DMS53 treated with DMSO at 0.1 percent for 48 hours (cell line): ENCODE results near the gene SLBP.

Experiments used
- DNase-seq: peaks from one replicate; lab custom pipeline; 2025; ENCODE audit not compliant: unreplicated experiment; lab: John Stamatoyannopoulos, UW

Gene SLBP

DNA sequence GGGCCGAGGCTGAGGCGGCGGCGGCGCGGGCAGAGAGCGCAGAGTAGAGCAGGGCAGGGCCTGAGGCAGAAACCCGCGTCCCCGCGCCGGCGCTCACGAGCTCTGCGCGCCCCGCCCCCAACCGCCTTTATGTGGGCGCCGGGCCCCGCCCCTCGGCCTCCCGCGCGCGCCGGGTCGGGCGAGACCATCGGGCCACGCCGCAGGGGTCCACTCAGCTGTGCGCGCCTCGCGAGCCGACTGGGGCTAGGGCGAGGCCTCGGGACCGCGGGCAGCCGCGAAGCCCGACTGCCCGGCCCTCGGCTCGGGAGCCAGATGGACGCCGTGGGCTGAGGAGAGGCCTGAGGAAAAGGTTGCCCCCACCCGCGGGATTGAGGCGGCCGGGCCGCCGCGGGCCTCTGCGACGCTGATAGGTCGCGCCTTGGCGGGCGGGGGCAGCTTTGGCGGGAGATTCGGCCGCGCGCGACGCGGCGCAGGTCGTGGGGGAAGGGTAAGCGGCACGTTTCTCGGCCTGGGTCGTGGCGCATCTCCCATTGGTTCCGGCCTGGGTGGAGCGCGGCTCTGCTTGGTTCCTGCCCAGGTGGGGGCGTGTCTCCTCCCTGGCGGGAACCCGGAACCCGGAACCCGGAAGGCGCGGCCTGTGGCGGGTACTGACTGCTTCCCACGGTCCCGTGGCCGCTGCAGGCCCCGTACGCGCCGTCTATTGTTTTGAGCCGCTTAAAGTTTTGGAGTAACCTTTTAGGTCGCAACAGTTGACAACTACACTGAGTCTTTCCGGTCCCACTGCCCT, at the start of gene SLBP:
Gene SLBP (minus strand): TSS at position 104 of the 787 bp plus-strand sequence. CDS start 131 bp downstream, outside the sequence.
- DNase-seq, result peak; percentile 99

GRCh38 chr4:1761130-1761689, 49.1 kb upstream of the SLBP start:
- DNase-seq, result no peak

DNA sequence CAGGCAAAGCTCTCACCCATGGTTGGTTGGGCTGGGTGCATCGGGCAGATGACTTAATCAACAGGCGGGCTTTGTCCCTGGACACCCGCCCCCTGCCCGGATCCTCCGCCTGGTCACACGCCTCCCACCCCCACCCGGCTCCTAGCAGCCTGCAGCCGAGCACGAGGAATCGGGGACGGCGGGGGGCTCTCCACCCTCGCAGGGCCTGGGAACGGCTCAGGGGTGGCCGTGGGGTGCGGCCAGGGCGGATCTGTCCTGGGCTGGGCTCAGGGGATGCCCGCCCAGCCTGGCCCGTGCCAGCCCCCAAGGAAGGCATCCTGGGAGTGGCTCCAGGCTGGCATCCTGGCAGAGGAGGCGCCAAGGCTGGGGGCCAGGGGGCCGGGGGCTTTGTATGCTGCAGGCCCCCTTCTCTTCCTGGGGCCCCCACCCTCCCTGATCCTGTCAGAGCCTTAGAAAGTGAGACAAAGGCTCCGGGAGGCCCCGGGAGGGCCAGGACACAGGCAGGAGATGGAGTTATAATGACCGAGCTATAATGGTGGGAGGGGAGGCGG, 48.5 kb upstream of the SLBP start:
- DNase-seq, result no peak

GRCh38 chr4:1759818-1760223, 47.7 kb upstream of the SLBP start:
- DNase-seq, result no peak

DNA sequence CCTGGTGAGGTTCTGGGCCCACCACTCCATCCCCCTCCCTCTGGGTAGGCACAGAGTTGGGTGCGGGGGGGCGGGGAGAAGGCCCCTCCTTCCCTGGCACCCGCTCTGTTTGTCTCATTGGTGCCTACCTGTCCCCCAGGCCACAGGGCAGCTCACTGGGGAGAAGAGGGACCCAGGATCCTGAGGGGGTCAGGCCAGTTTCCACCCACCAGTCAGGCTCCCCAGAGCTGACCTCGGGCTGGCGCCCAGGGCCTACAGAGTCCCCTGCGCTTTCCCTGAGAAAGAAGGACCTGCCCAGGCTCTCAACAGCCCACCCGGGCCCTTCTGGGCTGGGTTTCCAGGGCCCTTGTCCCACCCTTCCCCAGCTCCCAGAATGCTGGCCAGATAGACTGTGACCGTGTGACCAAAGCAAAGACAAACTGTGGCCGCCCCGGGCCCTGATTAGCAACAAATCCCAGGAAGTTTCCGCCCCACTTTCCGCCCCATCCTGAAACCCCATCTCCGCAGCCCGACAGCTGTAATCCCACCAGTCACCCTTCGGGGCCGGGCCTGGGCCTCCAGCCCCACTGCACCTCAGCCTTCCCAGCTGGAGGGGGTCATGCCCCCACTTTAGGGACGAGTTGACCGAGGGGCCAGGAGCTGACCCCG, 47.2 kb upstream of the SLBP start:
- no peak for DNase-seq

DNA sequence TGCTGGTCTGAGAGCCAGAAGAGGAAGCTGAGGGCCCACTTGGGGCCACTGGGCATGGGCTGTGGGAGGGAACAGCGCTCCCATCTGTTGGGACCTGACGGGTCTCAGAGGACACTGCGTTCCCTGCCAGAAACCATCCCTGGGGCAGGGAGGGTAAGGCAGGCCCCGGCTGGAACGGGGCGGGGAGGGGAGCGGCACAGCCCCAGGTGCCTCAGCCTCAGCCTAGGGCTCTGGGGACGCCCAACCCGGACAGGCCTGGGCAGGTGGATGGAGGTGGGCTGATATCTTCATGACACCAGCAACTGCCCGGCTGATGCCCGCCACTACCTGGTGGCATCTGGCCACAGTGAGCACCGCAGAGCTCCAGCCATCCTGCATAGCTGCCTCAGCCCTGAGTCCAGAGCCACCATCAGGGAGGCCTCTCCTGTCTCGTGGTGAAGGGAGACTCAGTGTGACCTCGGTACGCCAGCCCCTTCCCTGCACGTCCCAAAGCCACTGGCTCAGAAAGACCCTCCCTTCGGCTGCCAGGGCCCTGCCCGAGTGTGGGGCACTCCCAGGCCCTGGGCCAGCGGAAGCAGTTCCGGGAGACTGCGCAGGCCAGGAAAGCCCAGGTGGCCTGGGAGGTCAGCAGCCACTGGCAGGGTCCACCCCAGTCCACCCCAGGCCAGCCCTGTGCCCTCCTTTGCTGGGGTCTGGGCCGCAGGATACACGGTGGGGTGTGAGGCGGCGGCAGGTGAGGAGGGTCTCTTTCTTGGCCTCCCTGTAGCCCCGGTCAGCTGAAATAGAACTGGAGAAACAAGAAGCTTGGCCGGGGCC, 46.4 kb upstream of the SLBP start:
- DNase-seq, result no peak

DNA sequence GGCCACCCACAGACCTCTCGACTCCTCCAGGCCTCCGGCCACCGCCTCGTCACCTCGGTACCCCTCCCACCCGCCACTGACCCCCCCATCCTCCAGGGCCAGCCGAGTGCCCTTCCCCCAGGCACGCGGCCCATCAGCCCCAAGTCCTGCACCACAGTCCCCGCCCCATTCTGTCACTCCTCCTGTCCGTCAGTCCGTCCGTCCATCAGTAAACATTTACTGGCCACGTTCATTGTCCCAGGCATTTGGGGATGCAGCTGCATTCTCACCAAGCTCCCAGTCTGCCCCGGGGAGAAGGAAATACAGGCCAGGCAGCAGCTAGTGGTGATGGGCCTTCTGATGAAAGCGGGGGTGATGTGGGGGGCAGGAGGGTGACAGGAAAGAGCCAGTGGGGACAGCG, 45.7 kb upstream of the SLBP start:
- DNase-seq, result no peak

DNA sequence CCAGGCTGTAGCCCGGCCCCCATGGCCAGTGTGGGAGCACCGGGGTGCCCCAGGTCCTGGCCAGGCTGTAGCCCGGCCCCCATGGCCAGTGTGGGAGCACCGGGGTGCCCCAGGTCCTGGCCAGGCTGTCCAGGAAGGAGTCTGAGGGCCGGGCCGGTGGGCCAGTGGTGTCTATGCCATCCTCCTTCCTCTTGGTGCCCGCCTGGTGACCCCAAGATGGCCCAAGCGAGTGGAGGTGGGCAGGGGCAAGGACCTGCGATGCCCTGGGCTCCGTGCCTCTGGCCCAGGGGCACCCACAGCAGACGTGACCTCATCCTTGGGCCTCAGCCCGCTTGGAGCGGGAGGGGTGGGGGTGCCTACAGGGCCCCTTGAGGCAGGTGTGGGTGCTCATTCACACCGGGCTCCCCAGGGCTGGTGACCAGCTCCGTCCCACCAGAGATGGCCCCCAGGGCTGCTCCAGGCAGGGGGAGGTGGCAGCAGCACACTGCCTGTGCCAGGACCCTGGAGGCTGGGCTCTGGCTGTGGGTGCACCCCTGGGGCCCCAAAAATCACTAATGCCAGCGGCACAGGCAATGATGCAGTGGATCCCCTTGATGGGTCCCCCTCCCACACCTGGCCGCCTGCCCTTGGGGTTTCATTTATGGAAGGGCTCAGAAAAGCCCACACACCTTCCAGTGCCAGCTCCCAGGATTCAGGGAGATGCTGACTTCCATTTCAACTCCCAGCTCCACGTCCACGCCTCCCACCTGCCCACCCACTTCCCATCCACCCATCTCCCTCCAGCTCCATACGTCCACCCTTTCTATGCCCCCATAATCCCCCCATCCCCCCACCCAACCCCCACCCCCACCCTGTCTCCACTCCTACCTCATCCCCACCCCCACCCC, 45.0 kb upstream of the SLBP start:
- DNase-seq, result no peak

DNA sequence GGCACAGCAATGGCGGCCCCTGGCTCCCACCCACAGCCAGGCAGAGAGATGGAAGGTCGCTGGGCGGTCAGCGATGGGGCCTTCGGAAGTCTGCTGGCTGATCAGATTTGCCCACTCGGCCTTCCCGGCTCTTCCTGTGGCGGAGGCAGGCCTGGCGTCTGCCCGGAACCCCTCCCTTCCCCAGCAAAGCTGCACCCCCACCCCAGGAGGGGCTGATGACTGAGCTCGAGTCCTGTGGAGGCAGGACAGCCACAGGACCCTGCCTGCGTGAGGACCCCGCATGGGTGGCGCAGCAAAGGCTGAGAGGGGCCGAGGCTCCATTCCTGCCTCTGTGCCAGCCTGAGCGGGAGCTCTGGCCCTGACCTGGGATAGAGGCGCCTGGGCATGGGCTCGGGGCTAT, 44.0 kb upstream of the SLBP start:
- no peak for DNase-seq

DNA sequence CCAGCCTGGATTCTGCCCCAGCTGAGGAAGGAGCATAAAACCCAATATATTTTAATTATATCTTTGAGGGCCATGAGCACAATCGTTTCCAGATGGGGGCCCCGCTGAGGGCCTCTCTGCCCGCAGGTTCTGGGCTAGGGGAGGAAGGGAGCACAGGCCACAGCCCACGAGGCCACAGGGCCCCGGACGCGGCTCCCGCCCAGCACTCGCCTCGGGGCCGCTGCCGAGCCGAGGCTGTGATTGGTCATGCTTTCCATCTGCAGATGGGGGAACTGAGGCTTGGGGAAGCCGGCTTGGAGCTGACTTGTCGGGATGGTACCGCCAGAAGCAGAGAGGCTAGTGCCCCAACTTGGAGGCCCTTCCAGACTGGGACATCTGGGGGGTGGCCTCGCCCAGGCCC, 43.2 kb upstream of the SLBP start:
- no peak for DNase-seq

GRCh38 chr4:1754336-1754735, 42.2 kb upstream of the SLBP start:
- no peak for DNase-seq

DNA sequence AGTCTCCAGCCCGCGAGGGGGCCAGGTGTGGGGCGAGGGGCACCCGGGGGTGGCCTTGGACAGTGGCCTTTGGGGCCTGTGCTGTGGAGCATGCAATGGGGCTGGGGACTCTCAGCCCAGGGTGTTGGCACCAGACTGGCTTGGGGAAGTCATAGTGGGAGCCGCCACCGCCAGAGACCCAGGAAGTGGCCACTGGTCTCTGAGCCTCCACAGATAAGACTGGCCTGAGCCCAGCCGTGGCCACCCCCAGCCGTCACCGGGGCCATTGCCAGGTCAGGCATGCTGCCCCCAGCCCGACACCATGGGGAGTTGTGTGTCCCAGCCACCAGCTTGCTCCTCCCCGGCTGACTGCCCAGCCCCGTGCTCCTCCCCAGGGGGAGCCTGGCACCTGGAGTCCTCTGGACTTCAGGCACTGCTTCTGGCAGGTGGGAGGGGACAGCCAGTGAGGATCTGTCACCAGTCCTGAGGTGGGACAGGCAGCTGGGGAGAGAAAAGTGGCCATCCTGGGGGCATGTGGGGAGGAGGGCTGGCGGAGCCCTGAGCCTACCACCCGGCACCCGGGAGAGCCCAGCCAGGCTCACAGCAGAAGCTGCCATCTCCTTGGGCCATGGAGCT, 41.7 kb upstream of the SLBP start:
- DNase-seq, result no peak

DNA sequence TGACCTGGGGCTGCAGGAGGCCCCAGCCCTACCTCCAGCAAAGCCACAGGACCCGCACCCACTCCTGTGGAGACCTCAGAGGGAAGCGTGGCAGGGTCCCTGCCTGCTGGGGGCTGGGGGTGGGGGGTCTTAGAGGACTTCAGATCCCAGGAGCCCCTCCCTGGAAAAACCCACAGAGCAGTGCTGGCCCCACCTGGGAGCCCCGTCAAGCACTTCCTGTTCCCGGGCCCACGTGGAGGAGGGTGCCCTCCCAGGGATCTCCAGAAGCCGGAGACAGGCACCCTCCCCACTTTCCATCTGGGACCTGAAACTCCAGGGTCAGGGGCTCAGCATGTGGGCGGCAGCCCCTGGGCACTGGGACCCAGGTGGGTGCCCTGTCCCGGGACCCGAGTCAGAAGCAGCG, 41.2 kb upstream of the SLBP start:
- no peak for DNase-seq

GRCh38 chr4:1752284-1753041, 40.3 kb upstream of the SLBP start:
- no peak for DNase-seq

DNA sequence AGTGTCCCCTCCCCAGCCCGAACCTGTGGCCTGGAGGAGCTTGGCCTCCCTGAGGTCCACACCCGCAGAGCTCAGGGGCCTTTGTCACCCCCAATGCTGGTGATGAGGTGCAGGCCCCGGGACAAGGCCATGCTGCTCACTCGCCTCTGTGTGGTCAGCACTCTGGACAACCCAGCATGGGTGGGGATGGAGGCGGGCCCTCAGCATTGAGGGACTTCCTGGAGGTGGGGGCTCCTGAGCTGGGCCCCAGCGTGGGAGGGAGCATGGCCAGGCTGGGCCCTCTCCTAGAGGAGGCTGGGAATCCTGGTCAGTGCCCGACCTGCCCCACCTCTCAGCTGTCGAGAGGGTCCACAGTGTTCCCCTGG, 39.8 kb upstream of the SLBP start:
- no peak for DNase-seq

GRCh38 chr4:1751155-1751918, 39.2 kb upstream of the SLBP start:
- no peak for DNase-seq

DNA sequence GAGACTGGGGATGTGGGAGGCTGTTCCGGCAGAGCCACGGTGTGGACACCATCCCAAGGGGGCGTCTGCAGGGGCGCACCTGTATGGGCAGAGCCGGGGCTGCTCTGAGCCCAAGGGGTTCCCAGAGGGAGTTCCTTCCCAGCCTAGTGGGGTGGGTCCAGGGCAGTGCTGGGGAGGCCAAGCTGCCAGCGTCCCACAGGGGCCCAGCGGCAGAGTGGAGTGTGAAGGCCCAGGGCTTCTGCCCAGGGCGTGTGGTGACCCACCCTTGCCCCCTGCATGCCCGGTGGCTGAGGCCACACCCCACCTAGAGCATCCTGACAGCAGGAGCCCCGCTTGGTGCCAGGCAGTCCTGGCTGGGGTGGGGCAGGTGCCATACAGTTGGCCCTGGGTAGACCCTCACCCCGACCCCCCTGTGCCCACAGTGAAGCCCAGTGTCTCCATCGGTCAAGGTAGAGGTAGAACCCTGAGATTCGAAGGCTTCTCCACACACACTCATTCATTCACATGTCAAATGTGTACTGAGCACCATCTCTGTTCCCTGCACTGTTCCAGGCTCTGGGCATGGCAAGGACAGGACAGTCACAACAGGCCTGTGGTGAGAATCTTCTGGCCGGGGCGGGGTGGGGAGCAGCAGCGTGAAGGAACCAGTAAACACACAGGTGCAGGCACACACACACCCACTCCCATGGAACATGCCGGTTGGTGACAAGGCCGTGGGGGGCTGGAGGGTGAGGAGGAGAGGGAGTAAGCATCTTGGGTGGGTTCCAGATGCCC, 38.4 kb upstream of the SLBP start:
- no peak for DNase-seq

DNA sequence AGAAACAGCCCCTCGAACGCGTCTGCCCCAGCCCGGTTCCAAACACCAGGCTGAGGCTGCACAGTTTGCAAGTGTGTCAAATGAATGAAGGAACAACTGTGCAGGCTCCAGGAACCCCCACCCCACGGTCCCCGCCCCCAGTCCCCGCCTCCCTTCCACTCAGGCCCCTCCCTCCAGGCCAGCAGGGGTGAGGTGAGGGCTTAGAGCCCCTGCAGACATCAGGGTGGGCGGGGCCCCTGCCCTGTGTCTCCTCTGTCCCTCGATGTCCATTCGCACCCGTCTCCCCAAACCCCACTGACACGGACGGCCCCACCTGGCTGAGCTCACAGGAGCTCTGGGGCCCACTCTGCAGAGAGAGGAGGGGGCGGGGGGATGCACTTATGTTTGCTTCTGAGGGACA, 37.7 kb upstream of the SLBP start:
- DNase-seq, result no peak
